HG03108 (cell line): Measurements from ENCODE around the gene WNT6.
A peak's percentile ranks its signal among the peaks of the same experiment; 100 is the strongest.

Experiments used
- ATAC-seq: cut with Tn5 transposase; IDR thresholded peaks from one replicate; pipeline ENCODE4 v1.9.1; 2021; ENCODE audit warnings: moderate library complexity; ENCODE audit not compliant: unreplicated experiment

The WNT6 gene

GRCh38 chr2:218877331-218877730 lies 17.7 kb downstream of the WNT6 start:
- ATAC-seq = no peak

- no peak for ATAC-seq
Measured at GRCh38 chr2:218877891-218878290, 18.3 kb downstream of the WNT6 start.

GRCh38 chr2:218878486-218878885 lies 18.9 kb downstream of the WNT6 start:
- ATAC-seq = no peak

- no peak for ATAC-seq
Measured at GRCh38 chr2:218878926-218879761, 19.5 kb downstream of the WNT6 start.

- no peak for ATAC-seq
Measured at GRCh38 chr2:218879776-218880101, 20.1 kb downstream of the WNT6 start.

- ATAC-seq = peak; percentile 64
Measured at GRCh38 chr2:218880102-218880858, 20.7 kb downstream of the WNT6 start, which contains the start of gene WNT10A. WNT10A (plus strand) TSS chr2:218880852; CDS start chr2:218880996, 144 bp downstream.

- ATAC-seq = no peak
Measured at GRCh38 chr2:218880859-218881594, 21.4 kb downstream of the WNT6 start.

GRCh38 chr2:218881744-218882460 lies 22.3 kb downstream of the WNT6 start:
- ATAC-seq = no peak

- ATAC-seq = no peak
Measured at GRCh38 chr2:218882461-218882816, 22.8 kb downstream of the WNT6 start.

- no peak for ATAC-seq
Measured at GRCh38 chr2:218882866-218883366, 23.3 kb downstream of the WNT6 start.

- no peak for ATAC-seq
Measured at GRCh38 chr2:218883491-218884490, 24.2 kb downstream of the WNT6 start.

GRCh38 chr2:218884519-218884918 lies 24.9 kb downstream of the WNT6 start:
- no peak for ATAC-seq

GRCh38 chr2:218885981-218886947 lies 26.7 kb downstream of the WNT6 start:
- ATAC-seq = peak; percentile 64

GRCh38 chr2:218887079-218887478 lies 27.5 kb downstream of the WNT6 start:
- ATAC-seq = no peak

- ATAC-seq = no peak
Measured at GRCh38 chr2:218888341-218888740, 28.7 kb downstream of the WNT6 start.

- ATAC-seq = no peak
Measured at GRCh38 chr2:218889937-218890336, 30.3 kb downstream of the WNT6 start.

GRCh38 chr2:218890369-218890768 lies 30.8 kb downstream of the WNT6 start:
- no peak for ATAC-seq
